ENCODE measurements around the gene ASXL2. TPM values are rescaled to one million over a fixed set of nuclear protein-coding genes. Genes with fewer than 3 reads are reported as not detected.
A peak's percentile ranks its signal among the peaks of the same experiment; 100 is the strongest.

ASXL2 gene
- polyA plus RNA-seq, 3 donors, result 3.6 to 13.4 (median 7.1) TPM

DNA sequence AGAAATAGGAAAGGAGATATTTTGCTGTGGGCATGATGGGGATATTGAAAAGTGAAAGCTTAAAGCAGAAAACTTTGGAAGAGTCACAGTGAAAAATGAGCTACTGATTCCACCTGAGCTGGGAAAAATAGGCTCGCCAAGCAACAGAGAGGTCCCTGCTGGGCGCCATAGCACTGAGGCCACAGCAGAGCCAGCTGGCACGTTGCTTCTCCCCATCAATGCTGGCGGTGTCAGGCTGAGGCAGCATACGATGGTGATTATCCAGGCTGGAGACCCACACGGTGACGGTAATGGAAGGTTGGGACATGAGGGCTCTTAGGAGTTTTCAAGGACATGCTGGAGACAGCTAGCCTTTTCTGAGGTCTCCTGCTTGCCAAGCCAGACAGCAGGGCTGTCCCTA, 179.1 kb downstream of the ASXL2 start:
- Histone ChIP-seq H3K79me2 (ENCODE audit: insufficient read depth, low read length) (no peaks in the 10 kb centered on the region), H2AFZ (ENCODE audit: insufficient read depth, low read depth, low read length, poor library complexity, severe bottlenecking) (peak overlapping the region; percentile 41), H3K9me3 (replicated peaks in 1 of 2; ENCODE audit: control insufficient read depth in 1 of 2, insufficient read depth in 1 of 2, low read length in 2 of 2) (no peaks in the 10 kb centered on the region), H3K9ac (ENCODE audit: insufficient read depth, low read length, poor library complexity, severe bottlenecking) (no peak overlapping the region), H3K4me1 (ENCODE audit: control insufficient read depth in 1 of 2, insufficient read depth in 2 of 2, low read length in 2 of 2) (no peaks in the 10 kb centered on the region), H3K36me3 (replicated peaks in 1 of 2; ENCODE audit: control insufficient read depth in 1 of 2, insufficient read depth in 2 of 2, low read length in 2 of 2) (no peaks in the 10 kb centered on the region), H3K27me3 (ENCODE audit: control insufficient read depth in 2 of 2, insufficient read depth in 2 of 2, low read length in 2 of 2) (no peaks in the 10 kb centered on the region), H4K20me1 (ENCODE audit: insufficient read depth, low read length) (no peaks in the 10 kb centered on the region), H3K27ac (ENCODE audit: low read depth in 1 of 2, low read length in 2 of 2) (no peak overlapping the region), H3K4me3 (replicated peaks in 1 of 3; ENCODE audit: low read depth in 2 of 3, low read length in 3 of 3) (no peak overlapping the region), H3K4me2 (replicated peaks; ENCODE audit: extremely low read depth, low read length, poor library complexity, severe bottlenecking) (no peak overlapping the region)
- DNase-seq, result no peak
- intact Hi-C loops (cut with micrococcal nuclease), result no loop called here
- TF ChIP-seq, protein P1, sequence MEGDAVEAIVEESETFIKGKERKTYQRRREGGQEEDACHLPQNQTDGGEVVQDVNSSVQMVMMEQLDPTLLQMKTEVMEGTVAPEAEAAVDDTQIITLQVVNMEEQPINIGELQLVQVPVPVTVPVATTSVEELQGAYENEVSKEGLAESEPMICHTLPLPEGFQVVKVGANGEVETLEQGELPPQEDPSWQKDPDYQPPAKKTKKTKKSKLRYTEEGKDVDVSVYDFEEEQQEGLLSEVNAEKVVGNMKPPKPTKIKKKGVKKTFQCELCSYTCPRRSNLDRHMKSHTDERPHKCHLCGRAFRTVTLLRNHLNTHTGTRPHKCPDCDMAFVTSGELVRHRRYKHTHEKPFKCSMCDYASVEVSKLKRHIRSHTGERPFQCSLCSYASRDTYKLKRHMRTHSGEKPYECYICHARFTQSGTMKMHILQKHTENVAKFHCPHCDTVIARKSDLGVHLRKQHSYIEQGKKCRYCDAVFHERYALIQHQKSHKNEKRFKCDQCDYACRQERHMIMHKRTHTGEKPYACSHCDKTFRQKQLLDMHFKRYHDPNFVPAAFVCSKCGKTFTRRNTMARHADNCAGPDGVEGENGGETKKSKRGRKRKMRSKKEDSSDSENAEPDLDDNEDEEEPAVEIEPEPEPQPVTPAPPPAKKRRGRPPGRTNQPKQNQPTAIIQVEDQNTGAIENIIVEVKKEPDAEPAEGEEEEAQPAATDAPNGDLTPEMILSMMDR (IDR thresholded peaks at IDR 0.05), result no peak
- Mint-ChIP-seq H3K36me3 (no peaks in the 10 kb centered on the region), H3K27ac (no peak overlapping the region), H3K27me3 (ENCODE audit: low read depth in 3 of 3) (peaks cover 0 to 6% (median 0%) of the 10 kb centered on the region in 3 donors), H3K4me1 (peaks cover 1% of the 10 kb centered on the region), H3K9me3 (peaks cover 0 to 5% (median 0%) of the 10 kb centered on the region in 7 donors), H3K4me3 (no peak overlapping the region)
- whole genome bisulfite sequencing (ENCODE audit: insufficient coverage), result 90% methylated on average over 6 of the region's 7 CpGs

DNA sequence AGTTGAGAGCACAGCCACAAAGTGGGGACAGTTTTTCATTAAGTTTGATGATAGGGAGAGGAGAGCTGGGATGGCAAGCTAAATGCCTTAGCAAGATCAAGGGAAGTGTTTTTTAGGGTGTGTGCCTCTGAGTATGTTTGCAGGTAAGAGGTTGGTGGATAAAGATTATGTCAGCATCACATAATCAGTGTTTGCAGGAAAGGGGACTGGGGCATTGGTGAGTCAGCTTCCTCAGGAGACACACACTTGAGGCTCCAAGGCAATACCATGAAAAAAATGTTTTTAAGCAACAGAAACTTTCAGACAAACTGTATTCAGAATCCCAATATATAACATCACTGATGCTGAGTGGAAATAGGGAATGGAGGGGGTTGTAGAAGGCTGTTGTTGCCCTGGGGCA, 179.5 kb downstream of the ASXL2 start:
- peak overlapping the region; percentile 41 for H2AFZ ChIP-seq (ENCODE audit: insufficient read depth, low read depth, low read length, poor library complexity, severe bottlenecking)
- H3K4me3 ChIP-seq (replicated peaks in 1 of 3; ENCODE audit: low read depth in 2 of 3, low read length in 3 of 3), result no peak overlapping the region
- intact Hi-C loops (cut with micrococcal nuclease), result no loop called here
- TF ChIP-seq, protein P1 (IDR thresholded peaks at IDR 0.05), result no peak
- Mint-ChIP-seq H3K4me1 (peaks cover 1% of the 10 kb centered on the region), H3K27ac (no peak overlapping the region), H3K27me3 (ENCODE audit: low read depth in 3 of 3) (peaks cover 0 to 6% (median 0%) of the 10 kb centered on the region in 3 donors), H3K36me3 (no peaks in the 10 kb centered on the region), H3K4me3 (no peak overlapping the region), H3K9me3 (peaks cover 0 to 5% (median 0%) of the 10 kb centered on the region in 7 donors)
- H4K20me1 ChIP-seq (ENCODE audit: insufficient read depth, low read length), result no peaks in the 10 kb centered on the region
- no peaks in the 10 kb centered on the region for H3K9me3 ChIP-seq (replicated peaks in 1 of 2; ENCODE audit: control insufficient read depth in 1 of 2, insufficient read depth in 1 of 2, low read length in 2 of 2)
- H3K27me3 ChIP-seq (ENCODE audit: control insufficient read depth in 2 of 2, insufficient read depth in 2 of 2, low read length in 2 of 2), result no peaks in the 10 kb centered on the region
- H3K4me2 ChIP-seq (replicated peaks; ENCODE audit: extremely low read depth, low read length, poor library complexity, severe bottlenecking), result no peak overlapping the region
- DNase-seq, result no peak
- H3K27ac ChIP-seq (ENCODE audit: low read depth in 1 of 2, low read length in 2 of 2), result no peak overlapping the region
- no peak overlapping the region for H3K9ac ChIP-seq (ENCODE audit: insufficient read depth, low read length, poor library complexity, severe bottlenecking)
- H3K79me2 ChIP-seq (ENCODE audit: insufficient read depth, low read length), result no peaks in the 10 kb centered on the region
- no peaks in the 10 kb centered on the region for H3K36me3 ChIP-seq (replicated peaks in 1 of 2; ENCODE audit: control insufficient read depth in 1 of 2, insufficient read depth in 2 of 2, low read length in 2 of 2)
- no peaks in the 10 kb centered on the region for H3K4me1 ChIP-seq (ENCODE audit: control insufficient read depth in 1 of 2, insufficient read depth in 2 of 2, low read length in 2 of 2)
